OCI-LY1 (cell line): Measurements from ENCODE around the gene KLHL26.

ENCODE experiments used
- EZH2 ChIP-seq: fragments of 200-600 bp; sonication (generic), shearing (Covaris generic); IDR thresholded peaks from 2 replicates; pipeline ENCODE4 v1.8.0; 2017; ENCODE audit warnings: borderline replicate concordance, mixed run types, mild to moderate bottlenecking, antibody characterized with exemption, low read length, moderate library complexity, mixed read lengths
- TF ChIP-seq, protein P1 (sequence below): fragments of 200-600 bp; sonication (generic), shearing (Covaris generic); IDR thresholded peaks from 2 replicates; pipeline ENCODE4 v1.5.1; 2017; ENCODE audit warnings: mild to moderate bottlenecking, antibody characterized with exemption, low read length, moderate library complexity, mixed read lengths

DNA sequence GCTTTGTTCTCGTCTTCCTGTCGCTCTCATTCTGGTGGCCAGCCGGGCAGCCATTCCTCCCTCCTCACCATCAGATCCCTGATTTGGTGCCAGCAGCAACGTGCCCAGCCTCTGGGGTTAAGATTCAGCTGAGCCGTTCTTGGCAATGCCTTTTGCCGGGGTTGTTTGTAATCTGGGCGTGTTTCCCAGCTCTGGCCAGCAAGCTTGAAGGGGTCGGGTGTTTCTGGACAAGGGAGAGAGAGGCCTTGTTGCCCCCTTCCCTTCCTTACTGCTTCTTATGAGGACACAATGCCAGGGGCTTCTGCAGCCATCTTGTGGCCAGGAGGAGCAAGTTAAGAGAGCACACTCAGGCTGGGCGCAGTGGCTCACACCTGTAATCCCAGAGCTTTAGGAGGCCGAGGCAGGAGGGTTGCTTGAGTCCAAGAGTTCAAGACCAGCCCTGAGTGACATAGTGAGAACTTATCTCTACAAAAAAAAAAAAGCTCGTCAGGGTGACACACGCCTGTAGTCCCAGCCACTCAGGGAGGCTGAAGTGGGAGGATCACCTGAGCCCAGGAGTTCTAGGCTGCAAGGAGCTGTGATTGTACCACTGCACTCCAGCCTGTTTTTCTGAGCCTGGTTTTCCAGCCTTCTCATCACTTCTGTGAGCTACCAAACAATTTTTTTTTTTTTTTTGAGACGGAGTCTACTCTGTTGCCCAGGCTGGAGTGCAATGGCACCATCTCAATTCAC lies 35.9 kb downstream of the KLHL26 start:
- TF ChIP-seq, protein P1, sequence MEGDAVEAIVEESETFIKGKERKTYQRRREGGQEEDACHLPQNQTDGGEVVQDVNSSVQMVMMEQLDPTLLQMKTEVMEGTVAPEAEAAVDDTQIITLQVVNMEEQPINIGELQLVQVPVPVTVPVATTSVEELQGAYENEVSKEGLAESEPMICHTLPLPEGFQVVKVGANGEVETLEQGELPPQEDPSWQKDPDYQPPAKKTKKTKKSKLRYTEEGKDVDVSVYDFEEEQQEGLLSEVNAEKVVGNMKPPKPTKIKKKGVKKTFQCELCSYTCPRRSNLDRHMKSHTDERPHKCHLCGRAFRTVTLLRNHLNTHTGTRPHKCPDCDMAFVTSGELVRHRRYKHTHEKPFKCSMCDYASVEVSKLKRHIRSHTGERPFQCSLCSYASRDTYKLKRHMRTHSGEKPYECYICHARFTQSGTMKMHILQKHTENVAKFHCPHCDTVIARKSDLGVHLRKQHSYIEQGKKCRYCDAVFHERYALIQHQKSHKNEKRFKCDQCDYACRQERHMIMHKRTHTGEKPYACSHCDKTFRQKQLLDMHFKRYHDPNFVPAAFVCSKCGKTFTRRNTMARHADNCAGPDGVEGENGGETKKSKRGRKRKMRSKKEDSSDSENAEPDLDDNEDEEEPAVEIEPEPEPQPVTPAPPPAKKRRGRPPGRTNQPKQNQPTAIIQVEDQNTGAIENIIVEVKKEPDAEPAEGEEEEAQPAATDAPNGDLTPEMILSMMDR: peak; percentile 39; the same call in 1 of the 2 replicates
- no peak for TF ChIP-seq EZH2
